ENCODE data around the gene MSMP.

Gene MSMP

GRCh38 chr9:35767458-35767857 lies 13.4 kb upstream of the MSMP start:
- TF ChIP-seq CTCF (IDR thresholded peaks at IDR 0.05; ENCODE audit: low read depth, low read length, missing control alignments), result no peak
- H3K27ac ChIP-seq, result no peak overlapping the region
- no peaks in the 10 kb centered on the region for H3K36me3 ChIP-seq (replicated peaks)
- DNase-seq, result no peak
- in situ Hi-C loops (cut with HindIII; ENCODE audit: low pct_ligation_motif_present, low sequenced_read_pairs), result no loop called here
- H3K27me3 ChIP-seq (replicated peaks), result no peaks in the 10 kb centered on the region
- H3K4me3 ChIP-seq (ENCODE audit: low read depth, low read length), result no peak overlapping the region

DNA sequence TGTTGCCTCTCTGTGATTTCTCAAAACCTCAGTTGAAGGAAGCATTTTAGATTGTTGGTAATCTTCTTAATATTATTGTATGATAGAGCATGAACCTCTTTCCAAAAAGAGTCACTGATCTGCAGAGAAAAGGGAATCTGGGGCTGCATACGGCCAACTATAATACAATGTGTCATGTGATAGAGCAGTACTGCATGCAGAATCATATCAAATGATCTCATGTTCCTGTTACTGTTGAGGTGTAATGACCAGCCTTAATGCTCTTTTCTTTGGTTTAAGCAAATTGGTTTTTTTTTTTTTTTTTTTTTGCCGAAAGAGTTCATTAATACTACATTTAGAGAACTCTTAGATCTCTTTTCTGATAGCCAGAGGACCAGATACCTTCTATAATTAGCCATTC lies 12.9 kb upstream of the MSMP start:
- H3K27me3 ChIP-seq (replicated peaks), result no peaks in the 10 kb centered on the region
- H3K36me3 ChIP-seq (replicated peaks), result no peaks in the 10 kb centered on the region
- H3K27ac ChIP-seq, result no peak overlapping the region
- in situ Hi-C loops (cut with HindIII; ENCODE audit: low pct_ligation_motif_present, low sequenced_read_pairs), result no loop called here
- DNase-seq, result no peak
- no peak overlapping the region for H3K4me3 ChIP-seq (ENCODE audit: low read depth, low read length)
- no peak for TF ChIP-seq CTCF (IDR thresholded peaks at IDR 0.05; ENCODE audit: low read depth, low read length, missing control alignments)

GRCh38 chr9:35763803-35764202 lies 9.7 kb upstream of the MSMP start:
- no peaks in the 10 kb centered on the region for H3K36me3 ChIP-seq (replicated peaks)
- no peak overlapping the region for H3K4me3 ChIP-seq (ENCODE audit: low read depth, low read length)
- no peak overlapping the region for H3K27ac ChIP-seq
- TF ChIP-seq CTCF (IDR thresholded peaks at IDR 0.05; ENCODE audit: low read depth, low read length, missing control alignments), result no peak
- H3K27me3 ChIP-seq (replicated peaks), result no peaks in the 10 kb centered on the region
- in situ Hi-C loops (cut with HindIII; ENCODE audit: low pct_ligation_motif_present, low sequenced_read_pairs), result no loop called here
- no peak for DNase-seq

DNA sequence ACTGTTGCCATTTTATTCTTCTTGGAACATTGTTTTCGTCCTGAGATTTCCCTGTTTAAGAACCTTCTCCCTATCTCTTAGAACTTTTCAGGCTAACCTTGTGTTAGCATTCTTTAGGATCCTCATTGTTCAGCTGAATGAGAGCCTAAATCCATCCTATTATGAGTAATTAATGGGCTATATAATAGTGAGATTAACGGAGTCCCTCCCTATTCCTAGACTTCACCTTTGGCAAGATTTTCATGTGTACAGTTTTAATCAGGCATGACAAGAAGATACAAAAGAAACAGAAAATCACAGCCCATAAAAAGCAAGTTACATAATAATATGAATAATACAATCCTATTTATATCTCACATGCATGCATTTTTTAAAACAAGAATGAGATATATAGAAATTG lies 9.1 kb upstream of the MSMP start:
- in situ Hi-C loops (cut with HindIII; ENCODE audit: low pct_ligation_motif_present, low sequenced_read_pairs), result no loop called here
- no peak overlapping the region for H3K4me3 ChIP-seq (ENCODE audit: low read depth, low read length)
- no peak overlapping the region for H3K27ac ChIP-seq
- TF ChIP-seq CTCF (IDR thresholded peaks at IDR 0.05; ENCODE audit: low read depth, low read length, missing control alignments), result no peak
- H3K27me3 ChIP-seq (replicated peaks), result no peaks in the 10 kb centered on the region
- DNase-seq, result no peak
- H3K36me3 ChIP-seq (replicated peaks), result no peaks in the 10 kb centered on the region

DNA sequence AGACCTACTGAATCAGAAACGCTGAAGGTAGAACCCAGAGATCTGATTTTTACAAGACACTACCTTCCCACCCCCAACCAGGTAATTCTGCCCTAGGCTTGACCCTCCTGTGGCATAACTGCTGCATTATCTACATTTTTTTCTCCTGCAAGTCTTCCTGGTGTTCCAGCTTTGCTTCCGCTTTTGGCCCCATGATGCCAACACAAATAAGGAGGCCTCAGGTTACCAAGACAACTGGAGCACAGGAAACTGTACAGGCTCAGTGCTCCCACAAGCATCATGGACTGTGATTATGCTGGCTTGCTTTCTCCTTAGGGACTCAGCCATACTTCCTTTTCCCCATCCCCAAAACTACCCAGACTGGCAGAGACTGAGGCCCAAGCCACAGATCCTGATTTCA lies 6.6 kb upstream of the MSMP start:
- in situ Hi-C loops (cut with HindIII; ENCODE audit: low pct_ligation_motif_present, low sequenced_read_pairs), result no loop called here

More for the DNA sequence above, 6.6 kb upstream of the MSMP start:
- DNase-seq, result peak; percentile 86
- no peak for TF ChIP-seq CTCF (IDR thresholded peaks at IDR 0.05; ENCODE audit: low read depth, low read length, missing control alignments)
- H3K4me3 ChIP-seq (ENCODE audit: low read depth, low read length), result no peak overlapping the region
- H3K36me3 ChIP-seq (replicated peaks), result no peaks in the 10 kb centered on the region
- H3K27me3 ChIP-seq (replicated peaks), result no peaks in the 10 kb centered on the region
- H3K27ac ChIP-seq, result no peak overlapping the region

All from brain microvascular endothelial cell (primary cell).